Measurements from ENCODE around the gene COA5. TPM values are rescaled to one million over a fixed set of nuclear protein-coding genes. Genes with fewer than 3 reads are reported as not detected.

The COA5 gene
- total RNA-seq, 1 donor from 2014 or later = 21.6 TPM

GRCh38 chr2:98606431-98606830 is 1.9 kb downstream of the COA5 start:
- H3K27me3 Mint-ChIP-seq (ENCODE audit: unreplicated experiment) = peaks cover 2% of the 10 kb centered on the region
- TF ChIP-seq, protein P1, sequence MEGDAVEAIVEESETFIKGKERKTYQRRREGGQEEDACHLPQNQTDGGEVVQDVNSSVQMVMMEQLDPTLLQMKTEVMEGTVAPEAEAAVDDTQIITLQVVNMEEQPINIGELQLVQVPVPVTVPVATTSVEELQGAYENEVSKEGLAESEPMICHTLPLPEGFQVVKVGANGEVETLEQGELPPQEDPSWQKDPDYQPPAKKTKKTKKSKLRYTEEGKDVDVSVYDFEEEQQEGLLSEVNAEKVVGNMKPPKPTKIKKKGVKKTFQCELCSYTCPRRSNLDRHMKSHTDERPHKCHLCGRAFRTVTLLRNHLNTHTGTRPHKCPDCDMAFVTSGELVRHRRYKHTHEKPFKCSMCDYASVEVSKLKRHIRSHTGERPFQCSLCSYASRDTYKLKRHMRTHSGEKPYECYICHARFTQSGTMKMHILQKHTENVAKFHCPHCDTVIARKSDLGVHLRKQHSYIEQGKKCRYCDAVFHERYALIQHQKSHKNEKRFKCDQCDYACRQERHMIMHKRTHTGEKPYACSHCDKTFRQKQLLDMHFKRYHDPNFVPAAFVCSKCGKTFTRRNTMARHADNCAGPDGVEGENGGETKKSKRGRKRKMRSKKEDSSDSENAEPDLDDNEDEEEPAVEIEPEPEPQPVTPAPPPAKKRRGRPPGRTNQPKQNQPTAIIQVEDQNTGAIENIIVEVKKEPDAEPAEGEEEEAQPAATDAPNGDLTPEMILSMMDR (IDR thresholded peaks at IDR 0.05; ENCODE audit: unreplicated experiment) = no peak
- H3K36me3 Mint-ChIP-seq (ENCODE audit: low read depth, unreplicated experiment) = peaks cover 9% of the 10 kb centered on the region
- H3K27ac Mint-ChIP-seq (ENCODE audit: unreplicated experiment) = no peak overlapping the region
- H3K4me3 Mint-ChIP-seq (ENCODE audit: unreplicated experiment) = no peak overlapping the region
- H3K9me3 Mint-ChIP-seq (ENCODE audit: unreplicated experiment) = no peaks in the 10 kb centered on the region
- peaks cover 33% of the 10 kb centered on the region for H3K4me1 Mint-ChIP-seq (ENCODE audit: unreplicated experiment)
- DNase-seq (ENCODE audit: low spot score) = no peak

DNA sequence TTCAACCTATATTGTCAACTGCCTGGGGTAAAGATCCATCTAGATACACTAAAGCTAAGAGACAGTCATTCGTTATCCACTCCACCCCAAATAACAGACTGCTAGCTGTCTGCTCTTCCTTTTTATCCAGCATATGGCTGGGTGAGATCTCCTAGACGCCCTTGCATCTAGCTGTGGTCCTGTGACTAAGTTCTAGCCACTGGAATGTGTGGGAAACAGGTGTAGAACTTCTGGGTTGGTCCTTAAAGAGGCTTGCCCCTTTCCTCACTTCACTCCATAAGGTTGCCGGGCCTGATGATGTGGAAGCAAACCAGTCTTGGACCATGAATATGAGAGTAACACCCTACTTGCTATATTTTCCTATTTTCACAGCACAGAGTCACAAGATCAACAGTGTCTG is 3.2 kb downstream of the COA5 start:
- Mint-ChIP-seq H3K4me3 (ENCODE audit: unreplicated experiment) (no peak overlapping the region), H3K27ac (ENCODE audit: unreplicated experiment) (no peak overlapping the region), H3K36me3 (ENCODE audit: low read depth, unreplicated experiment) (peaks cover 9% of the 10 kb centered on the region), H3K4me1 (ENCODE audit: unreplicated experiment) (peaks cover 21% of the 10 kb centered on the region), H3K9me3 (ENCODE audit: unreplicated experiment) (no peaks in the 10 kb centered on the region), H3K27me3 (ENCODE audit: unreplicated experiment) (peaks cover 2% of the 10 kb centered on the region)
- TF ChIP-seq, protein P1 (IDR thresholded peaks at IDR 0.05; ENCODE audit: unreplicated experiment) = no peak
- DNase-seq (ENCODE audit: low spot score) = no peak

GRCh38 chr2:98604547-98604946 is 3.8 kb downstream of the COA5 start:
- no peak for DNase-seq (ENCODE audit: low spot score)
- H3K27me3 Mint-ChIP-seq (ENCODE audit: unreplicated experiment) = peaks cover 2% of the 10 kb centered on the region
- no peak overlapping the region for H3K27ac Mint-ChIP-seq (ENCODE audit: unreplicated experiment)
- no peak overlapping the region for H3K4me3 Mint-ChIP-seq (ENCODE audit: unreplicated experiment)
- H3K9me3 Mint-ChIP-seq (ENCODE audit: unreplicated experiment) = no peaks in the 10 kb centered on the region
- peaks cover 16% of the 10 kb centered on the region for H3K4me1 Mint-ChIP-seq (ENCODE audit: unreplicated experiment)
- H3K36me3 Mint-ChIP-seq (ENCODE audit: low read depth, unreplicated experiment) = peaks cover 9% of the 10 kb centered on the region
- TF ChIP-seq, protein P1 (IDR thresholded peaks at IDR 0.05; ENCODE audit: unreplicated experiment) = no peak

- DNase-seq (ENCODE audit: low spot score) = peak; percentile 46
- peaks cover 2% of the 10 kb centered on the region for H3K27me3 Mint-ChIP-seq (ENCODE audit: unreplicated experiment)
- peaks cover 1% of the 10 kb centered on the region for H3K4me1 Mint-ChIP-seq (ENCODE audit: unreplicated experiment)
Measured at GRCh38 chr2:98601532-98602132, 6.7 kb downstream of the COA5 start.

More at GRCh38 chr2:98601532-98602132, 6.7 kb downstream of the COA5 start:
- H3K9me3 Mint-ChIP-seq (ENCODE audit: unreplicated experiment) = no peaks in the 10 kb centered on the region
- H3K27ac Mint-ChIP-seq (ENCODE audit: unreplicated experiment) = no peak overlapping the region
- H3K4me3 Mint-ChIP-seq (ENCODE audit: unreplicated experiment) = no peak overlapping the region
- no peaks in the 10 kb centered on the region for H3K36me3 Mint-ChIP-seq (ENCODE audit: low read depth, unreplicated experiment)
- TF ChIP-seq, protein P1 (IDR thresholded peaks at IDR 0.05; ENCODE audit: unreplicated experiment) = peak; percentile 53

All from endothelial cell (in vitro differentiated cells).